ENCODE measurements around the gene FGFR3. TPM values are rescaled to one million over a fixed set of nuclear protein-coding genes. Genes with fewer than 3 reads are reported as not detected.

FGFR3 gene
- total RNA-seq, 2 experiments from 2014 or later = not detected

GRCh38 chr4:1746265-1746691 lies 46.8 kb upstream of the FGFR3 start:
- Histone ChIP-seq H4K20me1 (ENCODE audit: insufficient read depth, low read length) (no peaks in the 10 kb centered on the region), H3K4me1 (ENCODE audit: insufficient read depth, low read length, poor library complexity, severe bottlenecking) (no peaks in the 10 kb centered on the region), H3K4me3 (ENCODE audit: low read depth, low read length, poor library complexity, severe bottlenecking) (no peak overlapping the region), H3K9me3 (ENCODE audit: low read length) (no peaks in the 10 kb centered on the region), H3K4me2 (ENCODE audit: low read length) (no peak overlapping the region), H3K36me3 (ENCODE audit: insufficient read depth, low read length) (peaks cover 47% of the 10 kb centered on the region), H3K9me2 (ENCODE audit: insufficient read depth, low read length) (no peaks in the 10 kb centered on the region), H3K27ac (ENCODE audit: low read depth, low read length, poor library complexity, severe bottlenecking) (no peak overlapping the region), H2AFZ (ENCODE audit: low read length) (no peak overlapping the region), H3K79me2 (ENCODE audit: insufficient read depth, low read depth, low read length) (no peaks in the 10 kb centered on the region)
- CTCF ChIA-PET (ENCODE audit: unreplicated experiment) = no interaction called here
- DNase-seq (ENCODE audit: low spot score) = peak; percentile 84
- no TSS peak for BruUV-seq (replicated peaks)
- intact Hi-C loops (cut with micrococcal nuclease; ENCODE audit: unreplicated experiment) = loop anchor here (5.0 kb wide), 2 partner anchors 151 to 441 kb away; no protein-coding TSS in a partner anchor
- no peak for TF ChIP-seq EZH2phosphoT487 (IDR thresholded peaks at IDR 0.05; ENCODE audit: borderline replicate concordance, low read depth, low read length)
- TF ChIP-seq CTCF (conservative IDR thresholded peaks at IDR 0.05; ENCODE audit: low read length) = peak; percentile 91
- POLR2A ChIA-PET = no interaction called here

- H3K4me2 ChIP-seq (ENCODE audit: low read length) = no peak overlapping the region
- no peak overlapping the region for H3K27ac ChIP-seq (ENCODE audit: low read depth, low read length, poor library complexity, severe bottlenecking)
- POLR2A ChIA-PET = no interaction called here
- H3K4me3 ChIP-seq (ENCODE audit: low read depth, low read length, poor library complexity, severe bottlenecking) = no peak overlapping the region
- BruUV-seq (replicated peaks) = no TSS peak
- H3K9me3 ChIP-seq (ENCODE audit: low read length) = no peaks in the 10 kb centered on the region
- peaks cover 39% of the 10 kb centered on the region for H3K36me3 ChIP-seq (ENCODE audit: insufficient read depth, low read length)
- no peaks in the 10 kb centered on the region for H3K79me2 ChIP-seq (ENCODE audit: insufficient read depth, low read depth, low read length)
- no peaks in the 10 kb centered on the region for H3K4me1 ChIP-seq (ENCODE audit: insufficient read depth, low read length, poor library complexity, severe bottlenecking)
- H2AFZ ChIP-seq (ENCODE audit: low read length) = no peak overlapping the region
- CTCF ChIA-PET (ENCODE audit: unreplicated experiment) = no interaction called here
- DNase-seq (ENCODE audit: low spot score) = no peak
- intact Hi-C loops (cut with micrococcal nuclease; ENCODE audit: unreplicated experiment) = loop anchor here (5.0 kb wide), 2 partner anchors 150 to 440 kb away; no protein-coding TSS in a partner anchor
- no peaks in the 10 kb centered on the region for H3K9me2 ChIP-seq (ENCODE audit: insufficient read depth, low read length)
- no peaks in the 10 kb centered on the region for H4K20me1 ChIP-seq (ENCODE audit: insufficient read depth, low read length)
- TF ChIP-seq EZH2phosphoT487 (IDR thresholded peaks at IDR 0.05; ENCODE audit: borderline replicate concordance, low read depth, low read length) (no peak), CTCF (conservative IDR thresholded peaks at IDR 0.05; ENCODE audit: low read length) (no peak)
Observed at GRCh38 chr4:1746919-1747602, 46.0 kb upstream of the FGFR3 start.

- TF ChIP-seq CTCF (conservative IDR thresholded peaks at IDR 0.05; ENCODE audit: low read length) (no peak), EZH2phosphoT487 (IDR thresholded peaks at IDR 0.05; ENCODE audit: borderline replicate concordance, low read depth, low read length) (no peak)
- POLR2A ChIA-PET = no interaction called here
- CTCF ChIA-PET (ENCODE audit: unreplicated experiment) = no interaction called here
- BruUV-seq (replicated peaks) = no TSS peak
- no peak overlapping the region for H3K4me2 ChIP-seq (ENCODE audit: low read length)
- intact Hi-C loops (cut with micrococcal nuclease; ENCODE audit: unreplicated experiment) = loop anchor here (5.0 kb wide), 2 partner anchors 150 to 440 kb away; no protein-coding TSS in a partner anchor
- H3K36me3 ChIP-seq (ENCODE audit: insufficient read depth, low read length) = peaks cover 34% of the 10 kb centered on the region
- H3K9me3 ChIP-seq (ENCODE audit: low read length) = no peaks in the 10 kb centered on the region
- H3K4me3 ChIP-seq (ENCODE audit: low read depth, low read length, poor library complexity, severe bottlenecking) = no peak overlapping the region
- H3K27ac ChIP-seq (ENCODE audit: low read depth, low read length, poor library complexity, severe bottlenecking) = no peak overlapping the region
- H2AFZ ChIP-seq (ENCODE audit: low read length) = no peak overlapping the region
- DNase-seq (ENCODE audit: low spot score) = no peak
- H3K4me1 ChIP-seq (ENCODE audit: insufficient read depth, low read length, poor library complexity, severe bottlenecking) = no peaks in the 10 kb centered on the region
- no peaks in the 10 kb centered on the region for H3K79me2 ChIP-seq (ENCODE audit: insufficient read depth, low read depth, low read length)
- H3K9me2 ChIP-seq (ENCODE audit: insufficient read depth, low read length) = no peaks in the 10 kb centered on the region
- H4K20me1 ChIP-seq (ENCODE audit: insufficient read depth, low read length) = no peaks in the 10 kb centered on the region
Observed at GRCh38 chr4:1747603-1747967, 45.5 kb upstream of the FGFR3 start.

Data from OCI-LY7 (cell line).